Measurements from ENCODE around the gene TMC3.
"Not testable (repeated sequence)": the region's sequence is repeated elsewhere in the genome, so short reads cannot be mapped to it uniquely, and the experiment has no call there.

TMC3 gene

DNA sequence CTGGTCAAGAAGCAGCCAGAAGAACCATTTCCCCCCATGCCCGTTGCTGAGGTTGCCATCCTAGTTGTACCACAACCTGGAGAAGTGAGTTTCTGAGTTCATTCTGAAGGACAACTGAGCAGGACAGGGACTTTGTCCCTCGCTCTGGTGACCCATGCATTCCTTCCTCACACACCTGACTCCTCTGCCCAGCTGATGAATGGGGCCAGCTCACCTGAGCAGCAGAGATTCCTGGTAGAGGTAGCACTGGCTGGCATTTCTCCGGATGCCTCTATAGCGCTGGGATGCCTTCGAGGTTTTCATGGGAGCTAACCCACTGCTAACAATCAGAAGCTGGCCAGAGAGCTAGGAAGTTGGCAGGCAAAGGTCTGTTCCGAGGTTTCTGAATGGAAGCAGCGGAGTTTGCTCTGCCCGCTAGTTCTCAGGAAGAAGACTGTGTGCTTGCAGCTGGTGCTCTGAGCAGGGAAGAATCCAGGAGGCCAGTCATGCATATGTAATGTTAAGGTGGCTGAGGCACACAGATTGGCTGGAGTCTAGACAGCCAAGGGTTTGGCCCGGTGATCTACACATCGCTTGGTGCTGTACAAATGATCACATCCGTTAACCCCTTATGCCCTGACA lies at the start of gene TMC3:
TMC3 (minus strand) TSS at position 439 of the 621 bp plus-strand sequence; CDS start at position 303, 136 bp downstream.
- DNase-seq = no peak

DNA sequence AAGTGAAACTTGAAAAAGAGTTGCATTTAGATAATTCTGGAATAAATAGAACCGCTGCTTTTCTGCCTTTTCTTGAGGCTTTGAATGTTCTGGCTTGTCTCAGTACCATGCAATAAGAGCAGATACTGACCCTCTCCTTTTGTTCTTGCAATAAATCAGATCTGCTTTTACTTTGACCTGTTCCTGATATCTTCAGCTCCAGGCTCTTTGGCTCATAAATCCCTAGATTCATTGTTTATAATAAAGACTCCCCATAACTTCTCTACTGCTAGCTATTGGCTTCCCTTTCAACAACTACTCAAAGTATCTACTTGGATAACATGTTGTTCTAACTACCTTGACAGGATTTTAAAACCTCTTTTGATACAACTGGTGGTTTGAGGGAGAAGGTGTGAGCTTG lies 47.4 kb upstream of the TMC3 start:
- DNase-seq = no peak

DNA sequence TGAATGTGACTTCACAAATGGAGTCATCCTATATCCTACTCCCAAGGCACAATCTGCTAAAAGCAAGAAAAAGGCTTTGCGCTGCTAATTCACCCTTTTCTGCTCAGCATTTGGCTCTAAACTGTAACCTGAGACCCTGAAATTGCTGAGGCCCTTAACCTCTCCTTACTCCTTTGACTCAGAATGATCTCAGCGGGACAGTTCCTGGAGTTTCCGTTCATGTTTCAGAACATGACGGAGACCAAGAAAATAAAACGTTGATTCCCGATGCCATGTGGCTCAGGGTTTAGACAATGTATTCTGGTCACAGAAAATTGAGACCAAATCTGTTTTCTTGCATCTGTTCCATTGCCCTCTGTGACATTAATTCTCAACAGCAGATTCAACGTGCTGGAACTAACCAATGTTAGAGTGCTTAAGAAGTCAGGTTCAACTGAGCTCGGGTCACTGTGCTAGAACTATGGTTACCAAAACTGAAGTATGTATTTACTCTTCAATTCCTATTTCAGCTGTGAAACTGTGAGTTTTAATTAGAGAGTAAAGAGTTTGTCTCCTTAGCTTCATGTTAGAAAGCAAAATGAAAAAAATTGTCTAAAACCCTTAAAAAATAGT lies 45.4 kb upstream of the TMC3 start:
- DNase-seq = no peak

DNA sequence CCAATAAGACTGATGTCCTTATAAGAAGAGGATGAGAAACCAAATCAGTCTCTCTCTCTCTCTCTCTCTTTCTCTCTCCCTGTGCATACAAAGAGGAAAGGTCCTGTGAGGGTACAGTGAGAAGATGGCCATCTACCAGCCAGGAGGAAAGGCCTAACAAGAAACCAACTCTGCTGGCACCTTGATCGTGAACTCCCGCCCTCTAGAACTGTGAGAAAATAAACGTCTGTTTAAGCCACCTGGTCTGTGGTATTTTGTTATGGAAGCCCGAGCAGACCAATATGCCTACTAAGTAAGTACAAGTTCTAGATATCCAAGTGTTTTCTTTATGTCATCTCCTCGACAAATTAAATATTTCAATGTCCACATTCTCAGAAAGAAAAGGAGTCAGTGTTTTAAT lies 44.9 kb upstream of the TMC3 start:
- no peak for DNase-seq

DNA sequence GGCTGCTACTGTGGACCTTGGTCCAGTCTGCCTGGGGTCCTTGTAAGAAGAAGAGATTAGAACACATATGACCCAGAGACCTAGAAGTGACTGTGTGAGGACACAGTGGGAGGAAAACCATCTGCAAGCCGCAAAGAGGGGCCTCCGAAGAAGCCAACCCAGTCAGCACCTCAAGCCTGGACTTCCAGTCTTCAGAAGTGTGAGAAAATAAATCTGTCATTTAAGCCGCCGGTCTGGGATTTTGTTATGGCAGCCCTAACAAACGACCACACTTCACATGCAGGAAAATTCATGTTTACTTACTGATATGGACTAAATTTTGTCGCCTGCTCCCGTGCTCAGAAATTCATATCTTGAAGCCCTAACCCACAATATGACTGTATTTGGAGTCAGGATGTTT lies 44.4 kb upstream of the TMC3 start:
- DNase-seq = no peak

- not testable (repeated sequence) for DNase-seq
Measured at GRCh38 chr15:81414274-81414968, 40.4 kb upstream of the TMC3 start.

GRCh38 chr15:81413851-81414250 lies 39.8 kb upstream of the TMC3 start:
- DNase-seq = no peak

- no peak for DNase-seq
Measured at GRCh38 chr15:81411969-81412633, 38.1 kb upstream of the TMC3 start.

GRCh38 chr15:81411051-81411450 lies 37.0 kb upstream of the TMC3 start:
- DNase-seq = no peak

DNA sequence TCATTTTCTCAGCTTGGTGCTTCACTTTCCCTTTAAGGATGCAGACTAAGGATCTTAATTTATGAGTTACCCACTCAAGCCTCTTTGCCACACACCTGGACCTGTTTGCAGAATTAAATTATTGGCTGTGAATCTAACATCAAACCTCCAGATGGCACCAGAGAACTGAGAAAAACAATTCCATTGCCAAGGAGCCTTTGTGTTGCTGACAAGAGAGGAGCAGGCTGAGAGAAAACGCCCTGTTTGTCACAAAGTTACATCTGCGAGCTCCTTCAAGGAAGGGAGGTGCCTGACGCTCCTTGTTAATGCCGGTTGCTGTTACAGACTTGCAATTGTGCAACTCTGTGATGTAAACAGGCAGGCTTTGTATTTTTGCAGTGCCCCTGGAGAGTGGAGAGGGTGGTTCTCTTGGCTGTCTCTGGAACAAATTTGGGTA lies 36.3 kb upstream of the TMC3 start:
- peak; percentile 7 for DNase-seq

DNA sequence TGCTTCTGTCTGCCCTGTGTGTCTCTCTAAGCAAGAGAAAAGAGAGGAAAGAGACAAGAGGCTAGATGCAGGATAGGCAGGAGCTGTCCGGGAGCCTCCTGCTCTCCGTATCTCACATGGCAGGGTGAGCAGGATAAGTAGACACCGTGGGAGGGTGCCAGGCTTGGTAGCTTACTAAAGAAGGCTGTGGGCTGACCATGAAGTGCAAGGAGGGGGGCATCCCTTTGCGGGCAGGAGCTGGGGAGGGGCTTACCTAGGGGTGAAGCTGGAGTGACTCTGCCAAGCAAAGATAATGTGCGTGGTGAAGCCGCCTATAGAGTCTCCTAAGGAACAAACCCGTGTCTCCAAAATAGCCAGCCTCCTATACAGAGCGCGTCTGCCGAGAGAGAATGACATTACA lies 33.7 kb upstream of the TMC3 start:
- no peak for DNase-seq

- no peak for DNase-seq
Measured at GRCh38 chr15:81407176-81407575, 33.2 kb upstream of the TMC3 start.

DNA sequence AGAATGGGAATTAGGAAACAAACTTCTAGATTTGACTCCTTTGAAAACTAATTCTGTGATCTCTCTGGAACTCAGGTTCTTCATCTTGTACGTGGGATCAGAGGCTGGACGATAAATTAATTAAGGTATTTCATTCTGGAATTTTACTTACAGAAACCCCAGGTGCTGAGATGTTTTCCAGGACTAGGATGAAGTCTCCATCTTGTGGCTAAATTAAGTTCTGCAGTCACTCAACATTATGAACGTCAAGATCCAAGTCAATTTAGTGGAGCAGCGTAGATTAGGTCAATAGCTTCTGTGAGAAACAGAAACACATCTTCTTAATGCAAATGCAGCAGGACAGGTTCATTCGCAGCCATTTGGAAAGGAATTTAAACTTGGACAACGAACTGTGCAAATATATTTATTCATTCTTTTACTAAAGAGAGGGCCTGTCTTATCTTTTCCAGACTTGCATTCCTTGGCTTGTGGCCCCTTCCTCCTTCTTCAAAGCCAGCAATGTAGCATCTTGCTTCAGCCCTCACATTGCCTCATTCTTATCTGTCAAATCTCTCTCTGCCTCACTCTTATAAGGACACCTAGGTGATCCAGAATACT lies 26.7 kb upstream of the TMC3 start:
- no peak for DNase-seq

DNA sequence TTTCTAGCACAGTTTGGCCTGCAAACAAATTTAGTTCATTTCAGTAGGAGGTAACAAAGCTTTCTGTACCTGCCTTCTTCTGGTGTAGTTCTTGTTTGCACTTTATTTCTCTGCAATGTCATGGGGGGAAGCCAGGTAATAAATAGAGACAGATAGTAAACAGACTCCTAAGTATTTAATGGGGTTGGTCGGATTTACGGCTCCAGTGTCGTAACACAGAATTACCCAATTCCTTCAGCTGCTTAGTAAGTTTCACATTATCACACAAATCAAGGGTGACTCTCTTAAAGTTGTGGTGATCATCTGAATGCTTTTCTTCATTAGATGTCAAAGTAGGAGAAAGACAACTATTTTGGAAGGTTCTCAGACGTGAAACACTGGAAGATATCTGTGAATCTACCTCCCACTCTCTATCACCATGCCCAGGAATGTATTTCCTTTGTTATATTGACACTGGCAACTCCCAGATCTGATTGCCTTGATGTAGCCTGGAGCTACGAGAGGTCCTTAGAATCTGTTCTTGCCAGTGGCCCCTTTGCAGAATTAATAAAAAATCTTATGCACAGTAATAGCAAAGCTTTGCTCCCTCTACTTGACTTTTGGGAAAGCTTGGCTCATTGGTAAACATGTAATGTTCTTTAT lies 25.0 kb upstream of the TMC3 start:
- DNase-seq = no peak

GRCh38 chr15:81398456-81398855 lies 24.4 kb upstream of the TMC3 start:
- no peak for DNase-seq

GRCh38 chr15:81394603-81395002 lies 20.6 kb upstream of the TMC3 start:
- no peak for DNase-seq

DNA sequence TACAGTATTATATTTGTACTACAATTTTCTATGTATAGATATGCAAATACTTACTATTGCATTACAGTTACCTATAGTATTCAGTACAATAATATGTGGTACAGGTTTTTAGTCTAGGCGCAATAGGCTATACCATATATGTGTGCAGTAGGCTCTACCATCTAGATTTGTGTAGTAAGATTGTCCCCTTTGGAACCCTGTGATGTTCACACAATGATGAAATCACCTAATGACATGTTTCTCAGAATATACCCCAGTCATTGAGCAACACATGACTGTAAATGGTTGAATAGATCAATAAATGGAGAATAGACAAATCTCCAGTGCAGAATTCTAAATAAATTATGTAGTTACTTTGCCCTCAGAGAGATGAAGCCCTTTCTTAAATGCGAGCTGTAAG lies 17.6 kb upstream of the TMC3 start:
- DNase-seq = no peak

DNA sequence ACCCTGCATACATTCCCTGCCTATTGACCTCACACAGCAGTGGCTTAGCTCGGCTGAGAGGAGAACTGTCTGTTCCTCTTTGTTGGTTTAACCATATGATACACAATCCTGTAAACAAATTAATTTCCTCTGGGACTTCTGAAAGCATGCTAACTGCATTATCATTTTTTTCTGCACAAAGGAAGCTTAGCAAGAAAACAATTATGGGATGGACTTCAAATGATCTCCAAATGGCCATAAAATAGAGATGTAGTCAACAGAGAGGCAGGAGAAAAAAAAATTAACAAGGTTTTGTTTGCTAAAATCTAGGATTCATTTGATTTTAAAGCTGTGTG lies 14.4 kb upstream of the TMC3 start:
- DNase-seq = no peak

GRCh38 chr15:81387621-81388435 lies 13.8 kb upstream of the TMC3 start:
- DNase-seq = no peak

DNA sequence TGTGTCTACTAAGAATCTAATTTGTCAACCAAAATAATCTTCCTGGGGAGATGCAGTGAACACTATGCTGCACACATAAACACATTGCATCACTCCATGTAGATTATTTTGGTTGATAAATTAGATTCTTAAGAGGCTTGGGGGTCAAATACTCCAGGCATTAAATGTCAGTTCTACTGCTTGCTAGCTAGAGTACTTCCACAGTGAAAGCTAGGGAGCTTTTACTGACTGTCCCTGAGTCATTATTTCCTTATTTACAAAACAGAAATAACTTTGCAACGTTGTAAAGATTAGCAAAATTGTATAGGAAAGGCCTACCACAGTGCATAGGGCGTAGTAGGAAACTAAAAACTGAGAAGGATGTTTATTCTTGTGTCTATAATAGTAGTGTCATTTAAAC lies 12.9 kb upstream of the TMC3 start:
- no peak for DNase-seq

GRCh38 chr15:81385721-81386076 lies 11.7 kb upstream of the TMC3 start:
- DNase-seq = no peak

Measured in stimulated activated CD4-positive, alpha-beta T cell treated with anti-CD3 and anti-CD28 coated beads, Interleukin-15, amount 100 ng/mL, for 24 hours (primary cell).